Measurements from ENCODE around the gene PPM1B. TPM values are rescaled to one million over a fixed set of nuclear protein-coding genes. Genes with fewer than 3 reads are reported as not detected.

The PPM1B gene
- total and polyA plus RNA-seq, 2 donors (not counting 1 experiment from before 2014, with no cell fraction given) = 15.3 to 81.4 TPM

DNA sequence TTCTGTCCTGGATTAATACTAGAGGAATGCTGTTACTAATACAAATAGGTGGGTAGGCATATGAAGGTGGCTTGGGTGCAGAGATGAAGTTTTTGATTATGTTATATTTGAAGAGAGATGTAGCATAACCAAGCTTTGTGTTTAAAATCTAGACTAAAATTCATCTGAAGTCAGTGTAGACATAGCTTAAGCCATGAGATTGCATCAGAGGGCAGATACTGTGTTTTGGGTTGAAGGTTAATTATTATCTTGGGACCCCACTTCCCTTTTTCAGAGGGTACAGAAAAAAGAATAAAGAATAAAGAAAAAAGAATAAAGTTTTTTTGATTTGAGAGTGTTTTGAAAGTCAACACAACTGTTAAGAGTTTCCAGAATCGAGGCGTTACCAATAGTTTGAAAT, 13.0 kb downstream of the PPM1B start:
- Histone ChIP-seq H3K4me2 (replicated peaks; ENCODE audit: low read depth, low read length, poor library complexity, severe bottlenecking) (peak overlapping the region; percentile 4), H4K20me1 (ENCODE audit: control insufficient read depth, insufficient read depth, low read length, poor library complexity, severe bottlenecking) (peaks cover 82% of the 10 kb centered on the region), H3K27me3 (replicated peaks in 1 of 4; ENCODE audit: control extremely low read depth in 1 of 4, control insufficient read depth in 3 of 4, insufficient read depth in 4 of 4, low read length in 3 of 4) (no peaks in the 10 kb centered on the region), H2AFZ (ENCODE audit: insufficient read depth, low read depth, low read length, poor library complexity, severe bottlenecking) (no peak overlapping the region), H3K79me2 (ENCODE audit: control insufficient read depth, insufficient read depth, low read length) (peaks cover 100% of the 10 kb centered on the region), H3K27ac (ENCODE audit: low read length in 2 of 2) (peak overlapping the region in 1 of 2 donors; percentile 29), H3K36me3 (replicated peaks in 1 of 2; ENCODE audit: control extremely low read depth in 1 of 2, control insufficient read depth in 1 of 2, extremely low read depth in 1 of 2, insufficient read depth in 2 of 2, low read length in 1 of 2) (peaks cover 0 to 14% of the 10 kb centered on the region in 2 experiments), H3K4me3 (ENCODE audit: control extremely low read depth in 1 of 5, extremely low read depth in 1 of 5, insufficient read depth in 1 of 5, low read depth in 2 of 5, low read length in 4 of 5) (no peak overlapping the region), H3K4me1 (ENCODE audit: control insufficient read depth in 2 of 2, insufficient read depth in 2 of 2, low read length in 2 of 2) (peaks cover 30 to 41% of the 10 kb centered on the region in 2 donors), H3K9ac (ENCODE audit: low read length) (no peak overlapping the region), H3K9me3 (ENCODE audit: control extremely low read depth in 1 of 3, control insufficient read depth in 2 of 3, insufficient read depth in 1 of 3, low read length in 2 of 3) (no peaks in the 10 kb centered on the region)
- Mint-ChIP-seq H3K4me3 (peak overlapping the region; percentile 5), H3K9me3 (ENCODE audit: insufficient read depth) (no peaks in the 10 kb centered on the region), H3K27me3 (no peaks in the 10 kb centered on the region), H3K27ac (peak overlapping the region; percentile 12), H3K4me1 (peaks cover 59% of the 10 kb centered on the region)
- ATAC-seq (ENCODE audit: low read depth) (peak; percentile 36), DNase-seq (no peak)
- POLR2A ChIA-PET = interaction anchor here (0.8 kb wide), 1 partner anchor 13 kb away, joined by 3 read pairs; the partner anchor contains the start of gene PPM1B
- CTCF ChIA-PET = no interaction called here
- intact Hi-C loops (cut with micrococcal nuclease) = no loop called here
- no peak for TF ChIP-seq EZH2 (IDR thresholded peaks at IDR 0.05; ENCODE audit: borderline replicate concordance, insufficient read depth, low read depth, low read length, poor library complexity, severe bottlenecking)
- TF ChIP-seq, protein P1, sequence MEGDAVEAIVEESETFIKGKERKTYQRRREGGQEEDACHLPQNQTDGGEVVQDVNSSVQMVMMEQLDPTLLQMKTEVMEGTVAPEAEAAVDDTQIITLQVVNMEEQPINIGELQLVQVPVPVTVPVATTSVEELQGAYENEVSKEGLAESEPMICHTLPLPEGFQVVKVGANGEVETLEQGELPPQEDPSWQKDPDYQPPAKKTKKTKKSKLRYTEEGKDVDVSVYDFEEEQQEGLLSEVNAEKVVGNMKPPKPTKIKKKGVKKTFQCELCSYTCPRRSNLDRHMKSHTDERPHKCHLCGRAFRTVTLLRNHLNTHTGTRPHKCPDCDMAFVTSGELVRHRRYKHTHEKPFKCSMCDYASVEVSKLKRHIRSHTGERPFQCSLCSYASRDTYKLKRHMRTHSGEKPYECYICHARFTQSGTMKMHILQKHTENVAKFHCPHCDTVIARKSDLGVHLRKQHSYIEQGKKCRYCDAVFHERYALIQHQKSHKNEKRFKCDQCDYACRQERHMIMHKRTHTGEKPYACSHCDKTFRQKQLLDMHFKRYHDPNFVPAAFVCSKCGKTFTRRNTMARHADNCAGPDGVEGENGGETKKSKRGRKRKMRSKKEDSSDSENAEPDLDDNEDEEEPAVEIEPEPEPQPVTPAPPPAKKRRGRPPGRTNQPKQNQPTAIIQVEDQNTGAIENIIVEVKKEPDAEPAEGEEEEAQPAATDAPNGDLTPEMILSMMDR (IDR thresholded peaks at IDR 0.05) = no peak
- no CpG with 5 or more reads among the region's 2 CpGs for WGBS (ENCODE audit: insufficient coverage)

DNA sequence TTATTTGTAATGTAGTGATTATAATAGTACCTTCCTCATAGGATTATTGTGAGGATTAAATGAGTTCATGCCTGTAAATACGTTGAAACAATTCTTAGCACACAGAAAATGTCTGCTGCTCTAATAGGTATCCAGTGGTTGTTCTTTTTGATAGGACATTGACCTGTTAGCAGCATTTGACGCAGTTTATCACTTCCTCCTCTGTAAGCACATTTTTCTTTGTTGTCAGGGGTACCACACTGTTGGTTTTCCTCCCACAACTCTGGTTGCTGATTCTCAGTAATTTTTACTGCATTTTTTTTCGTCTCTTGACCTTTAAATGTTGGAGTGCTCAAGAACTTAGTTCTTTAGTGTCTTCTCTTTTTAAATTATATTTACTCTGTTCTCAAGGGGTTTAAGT, 15.4 kb downstream of the PPM1B start:
- H3K27me3 ChIP-seq (replicated peaks in 1 of 4; ENCODE audit: control extremely low read depth in 1 of 4, control insufficient read depth in 3 of 4, insufficient read depth in 4 of 4, low read length in 3 of 4) = no peaks in the 10 kb centered on the region
- H3K4me1 Mint-ChIP-seq = peaks cover 71% of the 10 kb centered on the region
- H3K79me2 ChIP-seq (ENCODE audit: control insufficient read depth, insufficient read depth, low read length) = peaks cover 100% of the 10 kb centered on the region
- H3K9me3 Mint-ChIP-seq (ENCODE audit: insufficient read depth) = no peaks in the 10 kb centered on the region
- H3K4me2 ChIP-seq (replicated peaks; ENCODE audit: low read depth, low read length, poor library complexity, severe bottlenecking) = peak overlapping the region; percentile 22
- TF ChIP-seq, protein P1 (IDR thresholded peaks at IDR 0.05) = no peak
- no peak for TF ChIP-seq EZH2 (IDR thresholded peaks at IDR 0.05; ENCODE audit: borderline replicate concordance, insufficient read depth, low read depth, low read length, poor library complexity, severe bottlenecking)
- H3K4me3 Mint-ChIP-seq = no peak overlapping the region
- H3K4me1 ChIP-seq (ENCODE audit: control insufficient read depth in 2 of 2, insufficient read depth in 2 of 2, low read length in 2 of 2) = peaks cover 45 to 61% of the 10 kb centered on the region in 2 donors
- H3K27ac Mint-ChIP-seq = peak overlapping the region; percentile 37
- H3K9me3 ChIP-seq (ENCODE audit: control extremely low read depth in 1 of 3, control insufficient read depth in 2 of 3, insufficient read depth in 1 of 3, low read length in 2 of 3) = peaks cover 0 to 4% (median 0%) of the 10 kb centered on the region in 3 donors
- H3K36me3 ChIP-seq (replicated peaks in 1 of 2; ENCODE audit: control extremely low read depth in 1 of 2, control insufficient read depth in 1 of 2, extremely low read depth in 1 of 2, insufficient read depth in 2 of 2, low read length in 1 of 2) = peaks cover 0 to 6% of the 10 kb centered on the region in 2 experiments
- CTCF ChIA-PET = no interaction called here
- POLR2A ChIA-PET = no interaction called here
- H3K9ac ChIP-seq (ENCODE audit: low read length) = no peak overlapping the region
- H3K27ac ChIP-seq (ENCODE audit: low read length in 2 of 2) = peak overlapping the region in 1 of 2 donors; percentile 70
- H3K4me3 ChIP-seq (ENCODE audit: control extremely low read depth in 1 of 5, extremely low read depth in 1 of 5, insufficient read depth in 1 of 5, low read depth in 2 of 5, low read length in 4 of 5) = no peak overlapping the region
- H4K20me1 ChIP-seq (ENCODE audit: control insufficient read depth, insufficient read depth, low read length, poor library complexity, severe bottlenecking) = peaks cover 87% of the 10 kb centered on the region
- DNase-seq (peak; percentile 20), ATAC-seq (ENCODE audit: low read depth) (peak; percentile 36)
- no peaks in the 10 kb centered on the region for H3K27me3 Mint-ChIP-seq
- WGBS (ENCODE audit: insufficient coverage) = 0% methylated on average over 1 of the region's 3 CpGs
- H2AFZ ChIP-seq (ENCODE audit: insufficient read depth, low read depth, low read length, poor library complexity, severe bottlenecking) = no peak overlapping the region
- intact Hi-C loops (cut with micrococcal nuclease) = no loop called here
